ENCODE measurements around the gene SMPD3. TPM values are rescaled to one million over a fixed set of nuclear protein-coding genes. Genes with fewer than 3 reads are reported as not detected.

Gene SMPD3
- total and polyA plus RNA-seq, 2 donors (not counting 3 experiments of a cell fraction or from before 2014, with no cell fraction given): not detected

GRCh38 chr16:68380348-68380670, 68.0 kb downstream of the SMPD3 start:
- Histone ChIP-seq H3K9me1 (replicated peaks; ENCODE audit: control insufficient read depth, extremely low read depth, insufficient read depth, low read length) (no peaks in the 10 kb centered on the region), H4K20me1 (replicated peaks; ENCODE audit: control insufficient read depth, extremely low read depth, insufficient read depth, low read length) (no peaks in the 10 kb centered on the region), H3K36me3 (ENCODE audit: control insufficient read depth in 2 of 2, extremely low read depth in 1 of 2, insufficient read depth in 2 of 2, low read length in 2 of 2) (no peaks in the 10 kb centered on the region), H3K4me2 (ENCODE audit: insufficient read depth, low read length) (no peak overlapping the region), H3K9me3 (replicated peaks; ENCODE audit: control insufficient read depth, insufficient read depth, low read length) (no peaks in the 10 kb centered on the region), H3K27ac (ENCODE audit: insufficient read depth, low read depth, low read length) (no peak overlapping the region), H3K4me1 (ENCODE audit: control insufficient read depth, extremely low read depth, insufficient read depth, low read length) (no peaks in the 10 kb centered on the region), H2AFZ (ENCODE audit: low read depth, low read length) (no peak overlapping the region), H3K4me3 (replicated peaks in 1 of 3; ENCODE audit: insufficient read depth in 1 of 3, low read depth in 1 of 3, low read length in 3 of 3) (no peak overlapping the region), H3K79me2 (ENCODE audit: control insufficient read depth, insufficient read depth, low read length) (no peaks in the 10 kb centered on the region), H3K27me3 (ENCODE audit: control insufficient read depth in 2 of 2, insufficient read depth in 2 of 2, low read length in 2 of 2) (no peaks in the 10 kb centered on the region), H3K9ac (replicated peaks; ENCODE audit: extremely low read depth, insufficient read depth, low read length) (no peak overlapping the region)
- dilution Hi-C loops (cut with MboI; ENCODE audit: extremely low pct_ligation_motif_present, low sequenced_read_pairs): no loop called here
- FAIRE-seq (no peak), DNase-seq (ENCODE audit: low read depth, low spot score) (no peak)
- POLR2A ChIA-PET: no interaction called here
- intact Hi-C loops (cut with micrococcal nuclease): no loop called here
- CTCF ChIA-PET: no interaction called here
- TF ChIP-seq POLR2A (IDR thresholded peaks at IDR 0.05; ENCODE audit: low read depth, low read length) (no peak), EZH2 (IDR thresholded peaks at IDR 0.05; ENCODE audit: borderline replicate concordance, low read depth, low read length, severe bottlenecking) (no peak), FOS (IDR thresholded peaks at IDR 0.05; ENCODE audit: borderline replicate concordance, insufficient read depth, low read length) (no peak), MYC (IDR thresholded peaks at IDR 0.05; ENCODE audit: low read depth, low read length) (no peak), POLR2AphosphoS5 (IDR thresholded peaks at IDR 0.05; ENCODE audit: insufficient read depth, low read depth, low read length) (no peak), JUN (IDR thresholded peaks at IDR 0.05; ENCODE audit: borderline replicate concordance, insufficient read depth, insufficient read length, low read depth) (no peak), MAX (IDR thresholded peaks at IDR 0.05; ENCODE audit: insufficient read depth, insufficient read length) (no peak), GATA2 (IDR thresholded peaks at IDR 0.05; ENCODE audit: insufficient read depth, insufficient read length, low read depth, low read length) (no peak), CTCF (IDR thresholded peaks at IDR 0.05; ENCODE audit: extremely low read depth in 1 of 2, insufficient read depth in 1 of 2, low read depth in 1 of 2, low read length in 2 of 2) (no peak)
- no TSS peak for BruUV-seq (replicated peaks)

Measured in endothelial cell of umbilical vein (primary cell).